GM18870 (cell line): Measurements from ENCODE around the gene CNPY2.
"Not testable (repeated sequence)": the region's sequence is repeated elsewhere in the genome, so short reads cannot be mapped to it uniquely, and the experiment has no call there.

Experiments
- ATAC-seq: cut with Tn5 transposase; IDR thresholded peaks from one replicate; pipeline ENCODE4 v1.9.1; 2021; ENCODE audit warnings: moderate library complexity; ENCODE audit not compliant: unreplicated experiment

CNPY2 gene

DNA sequence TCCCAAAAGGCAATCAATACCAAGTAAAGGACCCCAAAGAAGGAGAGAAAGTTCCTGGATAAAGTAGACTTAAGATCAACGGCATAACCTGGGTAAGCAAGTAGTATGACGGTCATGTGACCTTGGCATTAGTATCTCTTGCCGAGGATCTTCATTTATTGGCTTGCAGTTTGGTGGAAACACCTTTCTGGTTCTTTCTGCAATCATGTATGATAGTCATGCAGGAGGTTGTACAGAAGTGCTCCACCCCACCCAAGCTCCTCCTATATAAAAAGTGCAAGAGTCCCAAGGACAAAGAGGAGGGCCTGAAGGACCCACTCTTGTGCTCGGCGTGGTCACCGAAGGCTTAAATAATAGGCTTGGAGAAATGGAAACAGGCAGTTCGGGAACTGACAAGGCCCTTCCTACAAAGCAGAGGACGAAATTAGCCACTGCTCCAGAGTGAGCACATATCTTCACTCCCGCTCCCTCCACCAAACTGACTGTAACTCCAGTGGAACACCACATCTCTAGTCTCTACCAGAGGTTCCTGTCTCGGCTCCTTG lies 16.4 kb downstream of the CNPY2 start:
- no peak for ATAC-seq

DNA sequence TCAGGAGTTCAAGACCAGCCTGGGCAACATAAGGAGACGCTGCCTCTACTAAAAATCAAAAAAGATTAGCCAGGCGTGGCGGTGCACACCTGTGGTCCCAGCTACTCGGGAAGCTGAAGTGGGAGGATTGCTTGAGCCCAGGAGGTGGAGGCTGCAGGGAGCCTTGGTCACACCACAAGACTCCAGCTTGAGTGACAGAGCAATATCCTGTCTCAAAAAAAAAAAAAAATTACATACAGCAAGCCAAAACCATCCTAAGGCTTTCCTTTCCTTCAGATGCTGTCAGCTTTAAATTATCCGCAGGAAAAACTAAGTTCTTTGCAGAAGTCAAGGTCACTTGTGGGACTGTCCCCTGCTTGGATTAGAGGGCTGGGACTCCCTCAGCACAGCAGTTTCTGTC lies 17.0 kb downstream of the CNPY2 start:
- ATAC-seq, result no peak

DNA sequence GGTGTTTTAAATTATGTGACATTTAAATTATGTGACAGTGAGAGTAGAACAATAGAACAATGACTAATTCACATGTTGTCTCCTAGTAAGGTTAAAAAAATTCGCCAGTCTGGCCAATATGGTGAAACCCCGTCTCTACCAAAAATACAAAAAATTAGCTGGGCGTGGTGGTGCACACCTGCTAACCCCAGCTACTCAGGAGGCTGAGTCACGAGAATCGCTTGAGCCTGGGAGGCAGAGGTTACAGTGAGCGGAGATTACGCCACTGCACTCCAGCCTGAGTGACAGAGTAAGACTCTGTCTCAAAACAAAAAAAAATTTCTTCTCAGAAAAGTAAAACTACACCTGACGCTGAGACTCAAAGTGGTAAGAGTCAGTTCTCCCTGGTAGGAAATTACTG lies 18.4 kb downstream of the CNPY2 start:
- no peak for ATAC-seq

DNA sequence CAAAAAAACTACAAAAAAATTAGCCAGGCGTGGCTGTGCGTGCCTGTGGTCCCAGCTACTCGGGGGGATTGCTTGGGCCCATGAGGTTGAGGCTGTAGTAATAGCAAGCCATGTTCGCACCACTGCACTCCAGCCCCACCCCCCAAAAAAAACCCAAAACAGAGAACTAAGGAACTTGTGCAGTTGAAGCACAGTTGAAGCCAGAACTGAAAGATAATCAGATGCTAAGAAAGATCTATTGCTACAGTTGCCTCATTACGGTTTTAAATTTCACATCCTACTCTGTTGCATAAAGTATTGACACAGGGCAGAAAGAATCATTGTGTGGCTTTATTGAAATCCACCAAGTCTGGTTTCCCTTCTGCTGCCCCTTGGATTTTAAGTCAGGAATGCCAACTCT lies 19.5 kb downstream of the CNPY2 start:
- no peak for ATAC-seq

DNA sequence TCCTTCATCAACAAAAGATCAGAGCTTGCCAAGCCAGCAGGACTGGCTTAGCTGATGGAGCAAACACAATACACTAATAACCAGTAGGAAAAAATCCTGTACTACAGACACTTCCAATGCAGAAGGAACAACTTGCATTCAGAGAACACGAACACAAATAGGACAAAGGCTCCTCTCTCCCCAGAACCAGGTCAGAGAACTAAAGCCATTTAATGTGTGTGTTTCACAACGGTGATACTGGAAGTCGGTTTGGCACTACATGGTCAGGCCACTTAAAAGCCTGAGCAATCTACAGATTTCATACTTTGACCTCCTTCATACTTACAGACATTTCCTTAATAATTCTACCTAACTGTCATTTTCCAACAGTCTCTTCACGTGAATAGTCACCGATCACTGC lies 22.0 kb downstream of the CNPY2 start:
- ATAC-seq, result no peak

DNA sequence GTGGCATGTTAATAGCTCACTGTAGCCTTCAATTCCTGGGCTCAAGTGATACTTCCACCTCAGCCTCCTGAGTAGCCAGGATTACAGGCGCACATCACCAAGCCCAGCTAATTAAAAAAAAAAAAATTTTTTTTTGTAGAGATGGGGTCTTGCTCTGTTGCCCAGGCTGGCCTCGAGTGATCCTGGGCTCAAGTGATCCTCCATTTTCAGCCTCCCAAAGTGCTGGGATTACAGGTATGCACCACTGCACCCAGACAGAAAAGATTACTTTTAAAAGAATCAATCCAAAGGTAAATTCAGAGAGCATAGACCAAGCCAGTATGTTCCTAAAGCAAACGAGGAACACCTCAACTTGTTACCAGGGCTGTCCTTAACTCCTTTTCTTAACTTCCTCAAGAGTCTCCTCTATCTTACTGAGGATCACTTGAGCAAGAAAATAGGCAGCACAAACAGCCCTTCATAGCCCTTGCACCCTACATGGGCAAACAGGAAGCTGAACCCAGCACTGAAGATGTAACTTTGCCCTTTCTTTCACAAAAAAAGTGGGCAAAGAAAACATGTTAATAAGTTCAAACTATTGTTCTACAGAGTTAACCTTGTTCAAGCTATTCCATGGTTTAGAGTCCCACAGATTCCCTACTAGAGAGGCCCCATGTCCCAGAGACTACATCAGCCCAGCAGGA lies 26.9 kb downstream of the CNPY2 start:
- no peak for ATAC-seq

DNA sequence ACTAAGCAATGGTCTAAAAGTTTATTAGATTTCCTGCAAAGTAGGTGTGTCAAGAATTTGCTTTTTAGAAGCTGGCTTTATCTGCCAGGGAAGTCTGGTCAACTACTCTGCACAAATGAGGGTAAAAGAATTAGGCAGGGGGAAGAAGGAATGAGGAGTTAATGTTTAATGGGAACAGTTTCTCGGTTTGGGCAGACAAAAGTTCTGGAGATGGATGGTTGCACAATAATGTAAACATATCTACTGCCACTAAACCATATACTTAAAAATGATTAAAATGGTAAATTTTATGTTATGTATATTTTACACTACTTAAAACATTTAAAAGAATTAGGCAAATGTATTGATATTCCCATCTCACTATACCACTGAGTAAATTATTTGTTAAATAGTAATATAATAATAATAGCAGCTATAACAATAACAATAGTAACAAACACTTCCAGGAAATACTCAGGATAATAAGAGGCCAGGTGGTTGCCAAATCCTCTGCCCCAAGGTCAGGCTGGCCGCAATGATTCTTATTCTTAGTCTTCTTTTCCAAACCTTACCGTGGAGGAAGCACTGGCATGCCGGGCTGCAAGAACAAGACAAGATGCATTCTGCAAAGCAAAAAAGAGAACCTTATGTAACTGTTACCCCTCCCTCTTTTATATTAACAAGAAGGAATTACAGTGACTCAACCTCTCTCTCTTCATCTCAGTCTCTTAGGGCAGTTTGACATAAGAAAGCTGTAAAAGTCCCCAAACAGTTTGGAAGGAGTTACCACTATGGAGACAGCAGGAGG lies 29.6 kb downstream of the CNPY2 start:
- ATAC-seq, result no peak

DNA sequence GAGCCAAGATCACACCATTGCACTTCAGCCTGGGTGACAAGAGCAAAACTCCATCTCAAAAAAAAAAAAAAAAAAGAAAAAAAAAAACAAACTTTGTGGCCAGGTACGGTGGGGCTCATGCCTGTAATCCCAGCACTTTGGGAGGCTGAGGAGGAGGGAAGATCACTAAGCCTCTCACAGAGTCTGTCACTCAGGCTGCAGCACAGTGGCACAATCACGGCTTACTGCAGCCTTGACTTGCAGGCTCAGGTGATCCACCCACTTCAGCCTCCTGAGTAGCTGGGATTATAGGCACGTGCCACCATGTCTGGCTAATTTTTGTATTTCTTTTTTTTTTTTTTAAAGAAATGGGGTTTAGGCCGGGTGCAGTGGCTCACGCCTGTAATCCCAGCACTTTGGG lies 31.5 kb downstream of the CNPY2 start:
- not testable (repeated sequence) for ATAC-seq

DNA sequence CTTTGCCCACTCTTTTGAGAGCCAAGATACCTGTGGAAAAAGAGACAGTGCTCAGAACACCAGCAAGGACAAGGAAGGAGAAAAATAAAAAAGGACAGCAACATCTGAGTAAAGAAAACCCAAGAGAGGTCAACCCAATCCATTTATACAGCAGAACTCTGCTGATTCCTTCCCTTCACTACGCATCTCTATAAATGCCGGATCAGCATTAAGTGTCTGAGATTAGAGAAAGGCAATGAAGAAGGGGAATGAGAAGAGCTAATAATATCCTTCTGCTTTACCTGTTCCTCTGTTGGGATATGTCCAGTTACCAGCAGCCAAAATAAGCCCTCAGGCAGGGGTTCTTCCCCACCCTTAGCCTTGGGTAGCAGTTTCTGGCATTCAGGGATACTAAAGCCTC lies 33.2 kb downstream of the CNPY2 start:
- ATAC-seq, result no peak

DNA sequence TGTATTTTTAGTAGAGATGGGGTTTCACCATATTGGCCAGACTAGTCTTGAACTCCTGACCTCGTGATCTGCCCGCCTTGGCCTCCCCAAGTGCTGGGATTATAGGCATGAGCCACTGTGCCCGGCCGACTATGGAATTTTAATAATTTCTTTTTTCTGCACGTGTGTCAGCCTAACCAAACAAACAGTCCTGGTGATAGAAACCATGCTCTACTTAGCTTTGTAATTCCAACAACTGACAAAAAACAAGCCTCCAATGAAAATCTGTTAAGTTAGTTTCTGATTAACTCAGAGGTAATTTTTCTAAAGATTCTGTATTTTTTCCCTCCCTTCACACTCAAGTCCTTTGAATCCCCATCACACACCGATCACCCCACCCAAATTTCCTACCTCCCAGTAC lies 33.8 kb downstream of the CNPY2 start:
- no peak for ATAC-seq

DNA sequence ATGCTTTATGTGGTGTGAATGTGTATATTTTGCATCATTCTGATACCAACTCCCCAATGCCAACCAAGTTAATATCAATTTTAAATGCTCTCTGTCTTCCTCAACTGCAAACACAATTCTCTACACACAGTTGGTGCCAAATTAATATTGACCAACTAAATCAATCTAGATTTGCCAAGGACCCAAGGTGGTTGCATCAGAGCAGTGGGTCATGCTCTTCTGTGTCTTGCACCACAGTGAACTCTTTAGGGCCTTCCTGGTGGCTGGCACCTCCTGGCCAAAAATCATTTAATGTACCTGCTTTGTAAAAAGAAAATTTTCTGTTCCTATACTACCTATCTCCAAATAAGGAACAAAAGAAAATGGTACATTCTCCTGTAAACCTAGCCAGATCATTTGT lies 34.9 kb downstream of the CNPY2 start:
- no peak for ATAC-seq

DNA sequence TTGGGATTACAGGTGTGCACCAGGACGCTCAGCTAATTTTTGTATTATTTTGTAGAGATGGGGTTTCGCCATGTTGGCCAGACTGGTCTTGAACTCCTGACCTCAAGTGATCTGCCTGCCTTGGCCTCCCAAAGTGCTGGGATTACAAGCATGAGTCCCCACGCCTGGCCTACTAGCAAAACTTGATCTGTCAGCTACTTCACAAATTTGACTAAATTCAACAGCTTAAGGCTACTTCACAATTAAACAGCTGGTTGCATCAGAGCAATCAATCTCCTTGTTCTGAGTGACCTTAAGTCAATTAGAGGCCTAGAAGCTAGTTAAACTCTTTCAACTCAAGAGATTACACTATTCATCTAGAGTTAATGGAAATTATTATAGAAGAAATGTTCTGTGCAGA lies 36.9 kb downstream of the CNPY2 start:
- ATAC-seq, result no peak

DNA sequence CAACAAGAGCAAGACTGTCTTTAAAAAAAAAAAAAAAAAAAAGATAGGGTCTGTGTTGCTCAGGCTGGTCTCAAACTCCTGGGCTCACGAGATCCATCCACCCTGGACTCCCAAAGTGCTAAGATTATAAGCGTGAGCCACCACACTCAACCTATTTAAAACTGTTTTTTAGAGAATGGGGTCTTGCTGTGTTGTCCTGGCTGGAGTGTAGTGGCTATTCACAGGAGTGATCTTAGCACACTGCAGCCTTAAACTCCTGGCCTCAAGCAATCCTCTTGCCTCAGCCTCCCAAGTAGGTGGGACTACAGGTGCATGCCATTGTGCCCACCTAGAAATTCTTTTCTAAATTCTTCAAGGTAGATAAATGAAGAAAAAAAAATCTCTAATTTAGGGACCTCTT lies 41.5 kb downstream of the CNPY2 start:
- ATAC-seq, result no peak

DNA sequence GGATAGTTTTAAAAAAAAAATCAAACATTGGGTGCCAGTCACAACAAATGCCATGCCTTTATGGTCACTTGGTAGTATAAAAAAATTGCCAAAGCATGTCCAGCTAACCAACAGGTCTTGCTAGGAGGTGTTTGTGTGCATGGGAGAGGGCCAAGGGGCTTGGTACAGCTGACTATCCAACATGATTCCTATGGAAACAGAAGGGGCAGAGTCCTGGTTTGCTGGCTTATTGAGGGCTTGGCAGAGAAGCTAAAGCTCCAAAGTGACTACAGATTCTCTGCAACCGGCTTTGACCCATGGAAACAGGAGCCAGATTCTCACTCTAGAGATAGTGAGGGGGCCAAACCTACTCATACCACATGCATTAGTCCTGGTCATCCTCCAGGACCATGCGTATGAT lies 43.3 kb downstream of the CNPY2 start:
- not testable (repeated sequence) for ATAC-seq

DNA sequence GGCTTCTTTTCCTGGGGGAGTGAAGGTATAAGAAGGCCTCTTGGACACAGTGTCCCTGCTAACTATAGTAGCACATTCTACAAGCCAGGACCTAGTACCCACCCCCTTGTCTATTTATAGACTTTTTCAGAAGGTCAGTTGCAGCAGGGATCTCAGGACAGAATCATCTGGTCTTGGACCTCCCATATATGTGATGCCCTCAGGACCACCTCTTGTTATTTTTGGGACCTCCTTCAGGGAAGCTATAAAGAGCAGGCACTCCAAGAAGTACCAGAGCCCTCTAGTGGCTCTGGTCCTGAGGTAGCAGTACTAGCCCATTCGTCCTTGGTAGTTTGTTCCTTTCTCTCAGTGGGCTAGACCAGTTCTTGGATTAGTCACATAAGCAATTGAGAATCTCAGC lies 44.8 kb downstream of the CNPY2 start:
- no peak for ATAC-seq

DNA sequence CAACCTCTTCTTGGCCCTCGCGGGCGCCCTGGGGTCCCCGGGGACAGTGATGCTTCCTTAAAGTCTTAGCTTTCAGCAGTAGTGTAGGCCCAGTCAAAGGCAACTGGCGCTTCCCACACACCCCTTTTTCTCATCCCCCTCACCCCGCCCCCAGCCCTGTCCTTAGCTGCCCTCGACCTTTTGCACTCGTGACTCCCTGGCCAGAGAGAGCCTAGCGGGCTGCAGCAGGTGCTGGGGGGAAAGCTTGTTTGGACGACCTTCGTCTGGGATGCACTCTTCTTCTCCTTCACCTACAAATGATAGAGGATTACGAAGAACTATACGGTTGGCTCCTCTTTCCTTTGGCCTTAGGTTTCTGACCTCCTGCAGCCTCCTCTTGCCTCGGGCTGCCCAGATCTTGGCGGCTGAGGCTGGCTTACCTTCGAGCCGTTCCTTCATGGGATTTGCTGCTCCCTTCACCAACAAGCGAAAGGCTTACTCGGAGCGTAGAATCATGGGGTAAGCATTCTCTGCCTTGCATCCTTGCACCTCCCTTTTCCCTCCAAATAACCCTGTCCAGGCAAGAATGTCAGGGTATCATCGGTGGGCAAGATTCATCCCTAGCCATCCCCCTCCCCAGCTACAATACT lies 48.2 kb downstream of the CNPY2 start:
- peak; percentile 16 for ATAC-seq

DNA sequence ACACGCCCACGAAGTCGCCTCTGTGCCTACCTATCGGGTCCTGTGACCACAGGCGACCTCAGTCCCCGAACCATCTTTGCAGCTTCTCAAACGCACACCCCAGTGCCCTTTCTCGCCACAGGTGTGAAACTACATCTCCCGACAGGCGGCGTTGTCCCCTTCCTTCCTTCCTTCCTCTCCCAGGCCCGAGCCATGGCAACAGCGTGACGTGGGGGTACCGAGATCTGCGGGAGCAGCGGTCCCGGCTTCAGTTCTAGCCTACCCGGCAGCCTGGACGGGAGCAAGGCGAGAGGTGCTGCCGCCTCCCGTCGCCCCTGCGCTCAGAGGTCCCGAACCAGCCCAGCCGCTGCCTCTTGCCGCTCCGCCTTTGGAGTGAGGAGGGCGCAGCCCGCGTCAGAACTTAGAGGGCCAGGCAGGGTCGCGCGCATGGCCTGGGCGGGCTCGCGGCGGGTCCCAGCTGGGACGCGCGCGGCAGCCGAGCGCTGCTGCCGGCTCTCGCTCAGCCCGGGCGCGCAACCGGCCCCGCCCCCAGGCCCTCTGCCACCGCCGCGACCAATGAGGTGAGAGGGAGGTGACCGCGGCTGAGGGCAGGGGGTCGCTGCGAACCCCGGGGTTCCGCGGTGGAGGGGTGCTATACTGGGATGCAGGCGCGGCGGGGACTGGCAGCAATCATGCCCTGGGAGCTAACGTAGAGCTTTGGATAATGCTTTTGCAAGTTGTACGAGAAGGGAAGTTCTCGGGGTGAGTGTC lies 48.9 kb downstream of the CNPY2 start, which contains the start of gene COQ10A:
COQ10A (plus strand) TSS at position 250 of the 750 bp plus-strand sequence; CDS start at position 427, 177 bp downstream.
- peak; percentile 69 for ATAC-seq

DNA sequence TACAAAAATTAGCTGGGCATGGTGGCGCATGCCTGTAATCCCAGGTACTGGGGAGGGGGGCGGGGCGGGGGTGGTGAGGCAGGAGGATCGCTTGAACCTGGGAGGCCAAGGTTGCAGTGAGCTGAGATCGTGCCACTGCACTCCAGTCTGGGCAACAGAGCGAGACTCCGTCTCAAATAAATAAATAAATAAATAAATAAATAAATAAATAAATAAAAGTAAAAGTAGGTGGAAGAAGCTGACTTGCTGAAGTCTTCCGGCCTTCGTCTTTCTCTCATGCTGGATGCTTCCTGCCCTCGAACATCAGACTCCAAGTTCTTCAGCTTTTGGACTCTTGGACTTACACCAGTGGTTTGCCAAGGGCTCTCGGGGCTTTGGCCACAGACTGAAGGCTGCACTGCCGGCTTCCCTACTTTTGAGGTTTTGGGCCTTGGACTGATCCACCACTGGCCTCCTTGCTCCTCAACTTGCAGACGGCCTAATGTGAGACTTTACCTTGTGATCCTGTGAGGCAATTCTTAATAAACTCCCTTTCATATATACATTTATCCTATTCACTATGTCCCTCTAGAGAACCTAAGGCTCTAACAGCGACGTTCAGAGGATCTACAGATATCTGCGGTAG lies 49.6 kb downstream of the CNPY2 start:
- not testable (repeated sequence) for ATAC-seq

DNA sequence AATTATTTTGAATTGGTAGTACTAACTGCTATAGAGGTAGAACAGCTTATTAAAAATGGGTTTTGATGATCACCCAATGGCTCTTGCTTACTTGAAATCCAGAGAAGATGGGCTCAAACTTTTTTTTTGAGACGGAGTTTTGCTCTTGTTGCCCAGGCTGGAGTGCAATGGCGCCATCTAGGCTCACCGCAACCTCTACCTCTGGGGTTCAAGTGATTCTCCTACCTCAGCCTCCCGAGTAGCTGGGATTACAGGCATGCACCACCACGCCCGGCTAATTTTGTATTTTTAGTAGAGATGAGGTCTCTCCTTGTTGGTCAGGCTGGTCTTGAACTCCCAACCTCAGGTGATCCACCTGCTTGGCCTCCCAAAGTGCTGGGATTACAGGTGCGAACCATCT lies 52.8 kb downstream of the CNPY2 start:
- ATAC-seq, result not testable (repeated sequence)

DNA sequence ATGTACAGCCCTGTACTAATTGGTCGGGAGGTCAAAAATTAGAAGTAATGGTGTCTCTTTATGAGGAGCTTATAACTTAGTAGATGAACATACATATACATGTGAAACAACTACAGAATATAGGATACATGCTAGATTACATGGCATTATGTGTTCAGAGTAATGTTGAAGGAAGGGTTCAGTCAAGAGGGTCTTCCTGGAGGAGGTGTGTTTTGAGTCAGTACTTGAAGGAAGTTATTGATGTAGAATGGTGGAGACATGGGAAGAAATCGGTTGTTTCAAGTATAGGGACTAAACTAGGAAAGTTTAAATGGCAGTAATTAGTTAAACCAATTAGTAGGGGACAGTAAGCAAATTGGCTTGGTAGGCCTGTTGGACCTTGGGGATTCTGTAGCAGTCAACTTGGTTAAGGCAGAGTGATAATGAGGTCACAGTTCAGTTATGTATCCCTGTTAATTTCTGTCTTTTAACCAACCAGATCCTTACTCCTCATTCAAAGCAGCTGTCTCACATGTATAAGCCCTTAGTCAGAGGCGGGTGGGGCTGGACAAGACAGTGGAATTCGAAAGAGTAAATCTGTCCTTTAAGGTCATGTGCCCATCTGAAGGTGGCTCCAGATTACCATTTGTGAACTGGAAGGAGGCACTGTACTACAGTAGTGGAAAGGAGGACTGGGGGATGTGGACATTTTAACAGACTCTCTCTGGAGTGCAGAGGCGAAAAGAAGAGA lies 54.1 kb downstream of the CNPY2 start:
- no peak for ATAC-seq
